Astrocyte of the cerebellum (primary cell): Measurements from ENCODE around the gene RASL10A.

ENCODE experiments used
- DNase-seq: peaks from one replicate; pipeline ENCODE4 v3.0.0-alpha.2; 2011; ENCODE audit warnings: low read depth
- H3K4me3 ChIP-seq: 2 replicates; pipeline ENCODE4 v1.5.1; 2011; ENCODE audit warnings: mild to moderate bottlenecking, low read depth, low read length, moderate library complexity
- CTCF ChIP-seq: IDR thresholded peaks from 2 replicates; pipeline ENCODE4 v1.5.1; 2012; ENCODE audit warnings: low read length, low read depth, moderate library complexity, mild to moderate bottlenecking; ENCODE audit errors: missing control alignments
- in situ Hi-C: cut with HindIII; loops from 2 replicates; pipeline ENCODE4 v1.10.0; 2017; ENCODE audit warnings: low sequenced_read_pairs

RASL10A gene

GRCh38 chr22:29313576-29314466 lies 1.7 kb downstream of the RASL10A start:
- in situ Hi-C loops = no loop called here
- TF ChIP-seq CTCF = no peak
- H3K4me3 ChIP-seq = no peak overlapping the region
- DNase-seq = no peak

- no peak overlapping the region for H3K4me3 ChIP-seq
- TF ChIP-seq CTCF = peak; percentile 72
- DNase-seq = no peak
- in situ Hi-C loops = no loop called here
Measured at GRCh38 chr22:29313126-29313575, 2.3 kb downstream of the RASL10A start.

GRCh38 chr22:29312218-29313125 lies 3.0 kb downstream of the RASL10A start:
- in situ Hi-C loops = no loop called here
- H3K4me3 ChIP-seq = no peak overlapping the region
- no peak for TF ChIP-seq CTCF
- DNase-seq = no peak

- no peak overlapping the region for H3K4me3 ChIP-seq
- no peak for DNase-seq
- no peak for TF ChIP-seq CTCF
- in situ Hi-C loops = no loop called here
Measured at GRCh38 chr22:29311464-29312217, 3.9 kb downstream of the RASL10A start.

GRCh38 chr22:29310863-29311339 lies 4.6 kb downstream of the RASL10A start:
- in situ Hi-C loops = no loop called here
- peak; percentile 96 for DNase-seq
- no peak overlapping the region for H3K4me3 ChIP-seq
- no peak for TF ChIP-seq CTCF
